SK-N-SH treated with all-trans-retinoic acid at 6 μM for 48 hours (cell line): ENCODE measurements around the gene GRPEL2.

Experiments
- ATAC-seq: fragments of 200-7000 bp; cut with Tn5 transposase; 3 replicates; pipeline ENCODE4 v1.9.1; 2020; ENCODE audit warnings: mild to moderate bottlenecking, moderate library complexity
- ARNTL ChIP-seq: fragments of 450-650 bp; formaldehyde crosslinking; IDR thresholded peaks from 2 replicates; pipeline ENCODE4 v1.5.0; 2020; ENCODE audit warnings: low read depth, mild to moderate bottlenecking, moderate library complexity, borderline replicate concordance
- BACH2 ChIP-seq: fragments of 250-450 bp; sonication (Bioruptor Pico); IDR thresholded peaks from 2 replicates; pipeline ENCODE4 v1.9.0; 2021; ENCODE audit warnings: mild to moderate bottlenecking, borderline replicate concordance
- CSDC2 ChIP-seq: fragments of 250-450 bp; sonication (Bioruptor Pico); IDR thresholded peaks from 2 replicates; pipeline ENCODE4 v1.5.0; 2020; ENCODE audit warnings: mild to moderate bottlenecking, moderate library complexity
- ESRRG ChIP-seq: fragments of 250-450 bp; sonication (Bioruptor Pico); IDR thresholded peaks from 2 replicates; pipeline ENCODE4 v1.6.1; 2021; ENCODE audit warnings: mild to moderate bottlenecking
- GLIS3 ChIP-seq: fragments of 250-450 bp; sonication (Bioruptor Pico); IDR thresholded peaks from 2 replicates; pipeline ENCODE4 v1.5.0; 2020; ENCODE audit warnings: mild to moderate bottlenecking, moderate library complexity
- ISL1 ChIP-seq: fragments of 250-450 bp; sonication (Bioruptor Pico); IDR thresholded peaks from 2 replicates; pipeline ENCODE4 v2.1.2; 2022; ENCODE audit warnings: mild to moderate bottlenecking, moderate library complexity
- PPARA ChIP-seq: fragments of 250-450 bp; sonication (Bioruptor Pico); IDR thresholded peaks from 2 replicates; pipeline ENCODE4 v1.5.0; 2020; ENCODE audit warnings: mild to moderate bottlenecking, borderline replicate concordance
- RARB ChIP-seq: fragments of 250-450 bp; sonication (Bioruptor Pico); IDR thresholded peaks from 2 replicates; pipeline ENCODE4 v1.8.0; 2021; ENCODE audit warnings: mild to moderate bottlenecking, moderate library complexity
- SNAI2 ChIP-seq: fragments of 250-450 bp; sonication (Bioruptor Pico); IDR thresholded peaks from 2 replicates; pipeline ENCODE4 v1.5.0; 2020; ENCODE audit warnings: mild to moderate bottlenecking, moderate library complexity
- TCF4 ChIP-seq: fragments of 250-450 bp; sonication (Bioruptor Pico); IDR thresholded peaks from 2 replicates; pipeline ENCODE4 v1.8.0; 2021; ENCODE audit warnings: mild to moderate bottlenecking, moderate library complexity, borderline replicate concordance
- TOX ChIP-seq: fragments of 250-450 bp; sonication (Bioruptor Pico); IDR thresholded peaks from 2 replicates; pipeline ENCODE4 v1.8.0; 2021; ENCODE audit warnings: mild to moderate bottlenecking, moderate library complexity, borderline replicate concordance
- ZC3H10 ChIP-seq: fragments of 250-450 bp; sonication (Bioruptor Pico); IDR thresholded peaks from 2 replicates; pipeline ENCODE4 v1.5.1; 2021; ENCODE audit warnings: mild to moderate bottlenecking, moderate library complexity
- ZFP3 ChIP-seq: fragments of 250-450 bp; sonication (Bioruptor Pico); IDR thresholded peaks from 2 replicates; pipeline ENCODE4 v1.5.0; 2020; ENCODE audit warnings: mild to moderate bottlenecking, moderate library complexity
- ZFP30 ChIP-seq: fragments of 450-650 bp; formaldehyde crosslinking; IDR thresholded peaks from 2 replicates; pipeline ENCODE4 v1.5.0; 2022; ENCODE audit warnings: mild to moderate bottlenecking, moderate library complexity
- ZNF565 ChIP-seq: fragments of 450-650 bp; formaldehyde crosslinking; conservative IDR thresholded peaks from 2 replicates; pipeline ENCODE4 v1.5.0; 2020; ENCODE audit warnings: low read depth, mild to moderate bottlenecking, moderate library complexity
- ZNF70 ChIP-seq: fragments of 450-650 bp; formaldehyde crosslinking; IDR thresholded peaks from 2 replicates; pipeline ENCODE4 v1.5.0; 2020; ENCODE audit warnings: mild to moderate bottlenecking, moderate library complexity
- ZNF8 ChIP-seq: fragments of 450-650 bp; formaldehyde crosslinking; IDR thresholded peaks from 2 replicates; pipeline ENCODE4 v1.5.0; 2020; ENCODE audit warnings: mild to moderate bottlenecking, moderate library complexity
- TF ChIP-seq, protein P1 (sequence below): fragments of 250-450 bp; sonication (Bioruptor Pico); IDR thresholded peaks from 2 replicates; pipeline ENCODE4 v1.8.0; 2021; ENCODE audit warnings: low read depth, mild to moderate bottlenecking, moderate library complexity, borderline replicate concordance
- TF ChIP-seq, protein P2 (sequence below): fragments of 250-450 bp; sonication (Bioruptor Pico); IDR thresholded peaks from 2 replicates; pipeline ENCODE4 v1.5.1; 2020; ENCODE audit warnings: low read depth, mild to moderate bottlenecking, moderate library complexity
- TF ChIP-seq, protein P3 (sequence below): fragments of 250-450 bp; sonication (Bioruptor Pico); IDR thresholded peaks from 2 replicates; pipeline ENCODE4 v1.8.0; 2020; ENCODE audit warnings: mild to moderate bottlenecking, moderate library complexity, borderline replicate concordance
- TF ChIP-seq, protein P4 (sequence below): fragments of 250-450 bp; sonication (Bioruptor Pico); IDR thresholded peaks from 2 replicates; pipeline ENCODE4 v1.5.0; 2020; ENCODE audit warnings: mild to moderate bottlenecking, moderate library complexity
- TF ChIP-seq, protein P5 (sequence below): fragments of 250-450 bp; sonication (Bioruptor Pico); IDR thresholded peaks from 2 replicates; pipeline ENCODE4 v1.5.1; 2021; ENCODE audit warnings: mild to moderate bottlenecking, moderate library complexity

The GRPEL2 gene

DNA sequence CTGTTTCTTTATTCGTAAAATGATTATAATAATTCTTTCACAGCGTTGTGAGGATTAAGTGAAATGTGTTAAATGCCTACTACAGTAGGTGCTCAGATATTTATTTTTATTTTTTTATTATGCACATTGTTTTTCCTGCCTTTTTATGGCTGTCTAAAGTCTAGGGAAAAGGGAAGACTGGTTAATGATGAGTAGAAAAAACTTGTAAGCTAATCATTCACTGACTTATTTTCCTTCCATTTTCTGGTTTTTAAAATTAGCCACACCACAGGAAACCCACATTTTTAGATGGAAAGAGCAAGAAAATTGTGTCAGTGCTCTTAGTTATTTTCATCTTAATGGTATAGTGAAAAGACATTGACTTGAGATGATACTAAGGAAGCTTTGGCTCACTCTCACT is 8.6 kb downstream of the GRPEL2 start (continued):
- TF ChIP-seq, protein P1, sequence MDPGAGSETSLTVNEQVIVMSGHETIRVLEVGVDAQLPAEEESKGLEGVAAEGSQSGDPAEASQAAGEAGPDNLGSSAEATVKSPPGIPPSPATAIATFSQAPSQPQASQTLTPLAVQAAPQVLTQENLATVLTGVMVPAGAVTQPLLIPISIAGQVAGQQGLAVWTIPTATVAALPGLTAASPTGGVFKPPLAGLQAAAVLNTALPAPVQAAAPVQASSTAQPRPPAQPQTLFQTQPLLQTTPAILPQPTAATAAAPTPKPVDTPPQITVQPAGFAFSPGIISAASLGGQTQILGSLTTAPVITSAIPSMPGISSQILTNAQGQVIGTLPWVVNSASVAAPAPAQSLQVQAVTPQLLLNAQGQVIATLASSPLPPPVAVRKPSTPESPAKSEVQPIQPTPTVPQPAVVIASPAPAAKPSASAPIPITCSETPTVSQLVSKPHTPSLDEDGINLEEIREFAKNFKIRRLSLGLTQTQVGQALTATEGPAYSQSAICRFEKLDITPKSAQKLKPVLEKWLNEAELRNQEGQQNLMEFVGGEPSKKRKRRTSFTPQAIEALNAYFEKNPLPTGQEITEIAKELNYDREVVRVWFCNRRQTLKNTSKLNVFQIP (CRISPR knock-in tag) = no peak
- TF ChIP-seq ESRRG (CRISPR knock-in tag) (no peak), GLIS3 (CRISPR knock-in tag) (no peak), ZNF70 (CRISPR knock-in tag) (no peak)
- TF ChIP-seq, all 23 proteins: peak for 0

DNA sequence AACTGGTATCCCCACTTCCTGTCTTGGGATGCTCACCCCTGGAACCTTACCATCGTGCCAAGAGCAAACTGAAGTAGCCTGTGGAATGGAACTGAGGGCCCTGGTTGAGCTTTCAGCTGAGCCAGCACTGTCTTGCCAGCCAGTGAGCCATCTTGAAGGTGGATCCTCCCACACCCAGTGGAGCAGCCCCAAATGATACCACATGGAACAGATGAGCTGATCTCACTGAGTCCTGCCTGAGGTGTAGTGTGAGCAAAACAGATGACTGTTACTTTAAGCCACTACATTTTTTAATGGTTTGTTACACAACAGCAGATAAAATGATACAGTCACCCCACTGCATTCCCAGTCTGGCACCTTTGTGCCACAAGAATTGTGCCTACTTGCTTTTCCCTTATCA is 10.4 kb downstream of the GRPEL2 start:
- TF ChIP-seq, protein P2, sequence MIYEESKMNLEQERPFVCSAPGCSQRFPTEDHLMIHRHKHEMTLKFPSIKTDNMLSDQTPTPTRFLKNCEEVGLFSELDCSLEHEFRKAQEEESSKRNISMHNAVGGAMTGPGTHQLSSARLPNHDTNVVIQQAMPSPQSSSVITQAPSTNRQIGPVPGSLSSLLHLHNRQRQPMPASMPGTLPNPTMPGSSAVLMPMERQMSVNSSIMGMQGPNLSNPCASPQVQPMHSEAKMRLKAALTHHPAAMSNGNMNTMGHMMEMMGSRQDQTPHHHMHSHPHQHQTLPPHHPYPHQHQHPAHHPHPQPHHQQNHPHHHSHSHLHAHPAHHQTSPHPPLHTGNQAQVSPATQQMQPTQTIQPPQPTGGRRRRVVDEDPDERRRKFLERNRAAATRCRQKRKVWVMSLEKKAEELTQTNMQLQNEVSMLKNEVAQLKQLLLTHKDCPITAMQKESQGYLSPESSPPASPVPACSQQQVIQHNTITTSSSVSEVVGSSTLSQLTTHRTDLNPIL (CRISPR knock-in tag) = no peak
- TF ChIP-seq ZNF8 (CRISPR knock-in tag) (no peak), ZFP30 (no peak), TOX (CRISPR knock-in tag) (no peak), RARB (CRISPR knock-in tag) (no peak), ARNTL (CRISPR knock-in tag) (no peak), ZFP3 (CRISPR knock-in tag) (no peak), ZNF565 (CRISPR knock-in tag) (no peak), ESRRG (CRISPR knock-in tag) (no peak), ZC3H10 (CRISPR knock-in tag) (no peak)
- TF ChIP-seq, protein P3, sequence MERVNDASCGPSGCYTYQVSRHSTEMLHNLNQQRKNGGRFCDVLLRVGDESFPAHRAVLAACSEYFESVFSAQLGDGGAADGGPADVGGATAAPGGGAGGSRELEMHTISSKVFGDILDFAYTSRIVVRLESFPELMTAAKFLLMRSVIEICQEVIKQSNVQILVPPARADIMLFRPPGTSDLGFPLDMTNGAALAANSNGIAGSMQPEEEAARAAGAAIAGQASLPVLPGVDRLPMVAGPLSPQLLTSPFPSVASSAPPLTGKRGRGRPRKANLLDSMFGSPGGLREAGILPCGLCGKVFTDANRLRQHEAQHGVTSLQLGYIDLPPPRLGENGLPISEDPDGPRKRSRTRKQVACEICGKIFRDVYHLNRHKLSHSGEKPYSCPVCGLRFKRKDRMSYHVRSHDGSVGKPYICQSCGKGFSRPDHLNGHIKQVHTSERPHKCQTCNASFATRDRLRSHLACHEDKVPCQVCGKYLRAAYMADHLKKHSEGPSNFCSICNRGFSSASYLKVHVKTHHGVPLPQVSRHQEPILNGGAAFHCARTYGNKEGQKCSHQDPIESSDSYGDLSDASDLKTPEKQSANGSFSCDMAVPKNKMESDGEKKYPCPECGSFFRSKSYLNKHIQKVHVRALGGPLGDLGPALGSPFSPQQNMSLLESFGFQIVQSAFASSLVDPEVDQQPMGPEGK (CRISPR knock-in tag) = no peak
- TF ChIP-seq, protein P4, sequence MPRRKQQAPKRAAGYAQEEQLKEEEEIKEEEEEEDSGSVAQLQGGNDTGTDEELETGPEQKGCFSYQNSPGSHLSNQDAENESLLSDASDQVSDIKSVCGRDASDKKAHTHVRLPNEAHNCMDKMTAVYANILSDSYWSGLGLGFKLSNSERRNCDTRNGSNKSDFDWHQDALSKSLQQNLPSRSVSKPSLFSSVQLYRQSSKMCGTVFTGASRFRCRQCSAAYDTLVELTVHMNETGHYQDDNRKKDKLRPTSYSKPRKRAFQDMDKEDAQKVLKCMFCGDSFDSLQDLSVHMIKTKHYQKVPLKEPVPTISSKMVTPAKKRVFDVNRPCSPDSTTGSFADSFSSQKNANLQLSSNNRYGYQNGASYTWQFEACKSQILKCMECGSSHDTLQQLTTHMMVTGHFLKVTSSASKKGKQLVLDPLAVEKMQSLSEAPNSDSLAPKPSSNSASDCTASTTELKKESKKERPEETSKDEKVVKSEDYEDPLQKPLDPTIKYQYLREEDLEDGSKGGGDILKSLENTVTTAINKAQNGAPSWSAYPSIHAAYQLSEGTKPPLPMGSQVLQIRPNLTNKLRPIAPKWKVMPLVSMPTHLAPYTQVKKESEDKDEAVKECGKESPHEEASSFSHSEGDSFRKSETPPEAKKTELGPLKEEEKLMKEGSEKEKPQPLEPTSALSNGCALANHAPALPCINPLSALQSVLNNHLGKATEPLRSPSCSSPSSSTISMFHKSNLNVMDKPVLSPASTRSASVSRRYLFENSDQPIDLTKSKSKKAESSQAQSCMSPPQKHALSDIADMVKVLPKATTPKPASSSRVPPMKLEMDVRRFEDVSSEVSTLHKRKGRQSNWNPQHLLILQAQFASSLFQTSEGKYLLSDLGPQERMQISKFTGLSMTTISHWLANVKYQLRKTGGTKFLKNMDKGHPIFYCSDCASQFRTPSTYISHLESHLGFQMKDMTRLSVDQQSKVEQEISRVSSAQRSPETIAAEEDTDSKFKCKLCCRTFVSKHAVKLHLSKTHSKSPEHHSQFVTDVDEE (CRISPR knock-in tag) = no peak
- TF ChIP-seq, protein P5, sequence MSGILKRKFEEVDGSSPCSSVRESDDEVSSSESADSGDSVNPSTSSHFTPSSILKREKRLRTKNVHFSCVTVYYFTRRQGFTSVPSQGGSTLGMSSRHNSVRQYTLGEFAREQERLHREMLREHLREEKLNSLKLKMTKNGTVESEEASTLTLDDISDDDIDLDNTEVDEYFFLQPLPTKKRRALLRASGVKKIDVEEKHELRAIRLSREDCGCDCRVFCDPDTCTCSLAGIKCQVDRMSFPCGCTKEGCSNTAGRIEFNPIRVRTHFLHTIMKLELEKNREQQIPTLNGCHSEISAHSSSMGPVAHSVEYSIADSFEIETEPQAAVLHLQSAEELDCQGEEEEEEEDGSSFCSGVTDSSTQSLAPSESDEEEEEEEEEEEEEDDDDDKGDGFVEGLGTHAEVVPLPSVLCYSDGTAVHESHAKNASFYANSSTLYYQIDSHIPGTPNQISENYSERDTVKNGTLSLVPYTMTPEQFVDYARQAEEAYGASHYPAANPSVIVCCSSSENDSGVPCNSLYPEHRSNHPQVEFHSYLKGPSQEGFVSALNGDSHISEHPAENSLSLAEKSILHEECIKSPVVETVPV (CRISPR knock-in tag) = no peak
- TF ChIP-seq, all 23 proteins: peak for 0
- no peak for ATAC-seq

DNA sequence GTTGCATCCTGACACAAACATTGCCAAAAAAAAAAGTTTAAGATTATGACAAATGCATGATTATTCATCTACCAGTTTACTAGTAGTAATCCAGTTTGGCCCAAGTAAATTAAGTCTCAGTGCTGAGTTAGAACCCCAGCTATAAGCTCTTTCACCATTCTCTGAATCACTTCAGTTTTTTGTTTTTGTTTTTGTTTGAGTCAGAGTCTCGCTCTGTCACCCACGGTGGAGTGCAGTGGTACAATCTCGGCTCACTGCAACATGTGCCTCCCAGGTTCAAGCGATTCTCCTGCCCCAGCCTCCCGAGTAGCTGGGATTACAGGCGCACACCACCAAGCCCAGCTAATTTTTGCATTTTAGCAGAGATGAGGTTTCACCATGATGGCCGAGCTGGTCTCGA is 11.1 kb downstream of the GRPEL2 start:
- TF ChIP-seq PPARA (CRISPR knock-in tag) = no peak
- no peak for TF ChIP-seq CSDC2
- no peak for TF ChIP-seq GLIS3 (CRISPR knock-in tag)
- TF ChIP-seq ESRRG (CRISPR knock-in tag) = no peak
- no peak for TF ChIP-seq ARNTL (CRISPR knock-in tag)
- TF ChIP-seq, protein P2 (CRISPR knock-in tag) = no peak
- no peak for TF ChIP-seq ZFP3 (CRISPR knock-in tag)
- TF ChIP-seq, protein P5 (CRISPR knock-in tag) = no peak
- TF ChIP-seq RARB (CRISPR knock-in tag) = no peak
- TF ChIP-seq SNAI2 (CRISPR knock-in tag) = no peak
- TF ChIP-seq ZNF565 (CRISPR knock-in tag) = no peak
- no peak for TF ChIP-seq ISL1 (CRISPR knock-in tag)
- TF ChIP-seq TCF4 (CRISPR knock-in tag) = no peak
- TF ChIP-seq BACH2 (CRISPR knock-in tag) = no peak
- TF ChIP-seq ZNF70 (CRISPR knock-in tag) = no peak
- ATAC-seq = no peak
